Breast epithelium (tissue), 4 donors: Measurements from ENCODE around the gene RBM33. TPM values are rescaled to one million over a fixed set of nuclear protein-coding genes. Genes with fewer than 3 reads are reported as not detected.

Source experiments
- DNase-seq, 2 donors: peaks; one replicate each; pipeline ENCODE4 v3.0.0-alpha.2; 2019; ENCODE audit warnings: low spot score in 2 of 2
- H3K27ac ChIP-seq, 2 donors: fragments of 200-600 bp; sonication (generic) in 1 of 2; one replicate each; pipeline ENCODE4 v1.5.1; 2016 to 2019; ENCODE audit warnings: mild to moderate bottlenecking in 1 of 2
- H3K27me3 ChIP-seq, 2 donors: fragments of 200-600 bp; sonication (generic) in 1 of 2; one replicate each; pipeline versions ENCODE4 v1.5.1 to v1.6.0; 2017 to 2019; ENCODE audit warnings: control low read depth in 1 of 2, mild to moderate bottlenecking in 1 of 2
- H3K36me3 ChIP-seq: fragments of 200-600 bp; one replicate; pipeline ENCODE4 v1.5.1; 2019
- H3K4me1 ChIP-seq, 2 donors: fragments of 200-600 bp; sonication (generic); one replicate each; pipeline ENCODE4 v1.5.1; 2016 to 2019; ENCODE audit warnings: control low read depth in 1 of 2
- H3K4me3 ChIP-seq, 3 donors: fragments of 200-600 bp; sonication (generic); 1 replicate in 2 of 3; 2 replicates in 1 of 3; pipeline ENCODE4 v1.5.1; 2016 to 2019; ENCODE audit warnings: mild to moderate bottlenecking in 3 of 3, moderate library complexity in 2 of 3
- H3K9me3 ChIP-seq, 2 donors: fragments of 200-600 bp; sonication (generic) in 1 of 2; one replicate each; pipeline ENCODE4 v1.5.1; 2016 to 2019; ENCODE audit warnings: control low read depth in 1 of 2
- CTCF ChIP-seq, 3 donors: fragments of 450-650 bp; IDR thresholded peaks; one replicate each; pipeline ENCODE4 v1.5.1; 2016 to 2017; ENCODE audit warnings: antibody characterized with exemption in 3 of 3, mild to moderate bottlenecking in 3 of 3, moderate library complexity in 3 of 3
- POLR2A ChIP-seq: fragments of 450-650 bp; IDR thresholded peaks from one replicate; pipeline ENCODE4 v1.6.1; 2016; ENCODE audit warnings: antibody characterized with exemption, mild to moderate bottlenecking, moderate library complexity
- POLR2AphosphoS5 ChIP-seq, 3 donors: sonication (generic); formaldehyde crosslinking; IDR thresholded peaks; one replicate each; pipeline ENCODE4 v1.6.1; 2017; ENCODE audit warnings: antibody characterized with exemption in 3 of 3
- intact Hi-C: fragments of 100-400 bp; cut with DNase I; formaldehyde crosslinking; loops from one replicate; pipeline ENCODE4 v1.15.1; 2023; ENCODE audit warnings: low total_unique reads
- total RNA-seq, 3 donors: library from RNA; depleted of rRNA; stranded (reverse); fragments of >200 nt; gene quantifications; one replicate each; pipeline ENCODE4 v1.1.0, GENCODE V29; 2016

RBM33 gene
- total RNA-seq, 3 donors from 2014 or later = 34.9 to 58.8 (median 46.5) TPM

DNA sequence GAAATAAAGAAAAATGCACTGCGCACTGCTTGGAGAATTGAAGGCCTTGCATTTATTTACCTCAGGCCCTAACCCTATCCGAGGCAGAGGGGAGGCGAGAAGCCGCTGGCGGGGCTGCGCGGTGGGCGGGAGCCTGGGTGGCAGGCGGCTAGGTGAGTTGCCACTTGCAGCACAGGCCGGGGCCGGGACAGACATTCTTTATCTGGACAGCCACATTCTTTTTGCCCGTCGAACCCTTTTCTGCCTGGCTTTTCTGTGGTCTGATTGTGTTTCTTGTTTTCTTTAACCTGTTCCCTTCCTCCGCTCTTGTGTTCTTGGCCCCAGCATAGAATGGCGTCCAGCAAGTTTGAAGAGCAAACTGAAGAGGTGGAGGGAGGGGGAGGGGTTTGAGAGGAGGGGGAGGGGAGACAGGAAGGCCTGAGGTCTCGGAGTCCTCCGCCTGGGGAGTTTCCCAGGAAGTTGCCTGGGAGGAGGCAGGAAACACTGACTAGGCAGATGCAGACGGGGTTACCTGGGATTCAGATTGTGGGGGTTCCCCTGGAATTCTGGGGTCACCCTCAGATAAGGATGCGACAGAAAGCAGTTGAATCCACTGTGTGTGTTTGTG is 162.7 kb downstream of the RBM33 start:
- no peak for DNase-seq
- Histone ChIP-seq H3K4me3 (no peak overlapping the region), H3K9me3 (no peaks in the 10 kb centered on the region), H3K36me3 (no peaks in the 10 kb centered on the region), H3K4me1 (peaks cover 29 to 33% of the 10 kb centered on the region in 2 donors), H3K27me3 (peaks cover 0 to 99% of the 10 kb centered on the region in 2 donors), H3K27ac (no peak overlapping the region)
- TF ChIP-seq POLR2A (no peak), CTCF (IDR thresholded peaks at IDR 0.05) (no peak), POLR2AphosphoS5 (IDR thresholded peaks at IDR 0.05) (no peak)
- intact Hi-C loops = no loop called here

DNA sequence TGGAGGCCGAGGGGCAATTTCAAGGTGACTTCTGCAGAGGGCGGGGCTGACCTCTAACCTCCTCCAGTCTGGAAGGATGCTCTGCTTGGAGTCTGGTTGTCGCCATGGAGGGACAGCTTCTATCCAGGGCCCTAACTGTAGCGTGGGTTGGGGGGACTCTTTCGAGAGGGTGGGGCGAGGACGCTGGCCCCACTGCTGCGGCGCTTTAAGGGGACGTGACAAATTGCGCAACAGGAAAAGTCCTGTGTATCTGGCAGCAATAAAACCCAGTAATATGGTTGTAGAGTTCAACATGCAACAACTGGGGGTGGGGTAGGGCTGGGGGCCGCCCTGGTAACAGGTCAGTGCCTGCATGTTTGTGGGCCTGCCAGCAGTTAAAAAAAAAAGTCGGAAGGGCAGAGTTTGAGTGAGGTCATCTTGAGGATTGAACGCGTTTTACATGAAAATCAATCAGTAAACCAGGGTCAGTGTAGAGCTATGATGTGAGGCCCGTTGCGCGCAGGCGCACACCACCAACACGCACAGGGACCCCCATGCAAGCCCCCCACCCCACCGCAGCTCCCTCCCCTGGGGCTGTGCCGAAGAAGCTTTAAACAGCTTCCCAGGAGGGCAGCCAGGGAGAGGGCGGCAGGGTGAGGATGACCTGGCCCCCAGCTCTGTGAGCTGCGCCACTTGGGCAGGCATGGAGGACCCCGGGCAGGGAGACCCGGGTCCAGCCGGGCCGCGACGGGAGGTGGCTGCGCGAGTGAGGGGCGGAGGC is 163.5 kb downstream of the RBM33 start:
- TF ChIP-seq POLR2A (no peak), CTCF (IDR thresholded peaks at IDR 0.05) (no peak), POLR2AphosphoS5 (IDR thresholded peaks at IDR 0.05) (no peak)
- Histone ChIP-seq H3K9me3 (no peaks in the 10 kb centered on the region), H3K4me3 (peak overlapping the region in 2 of 3 donors; percentile 37 to 62), H3K27me3 (peaks cover 0 to 99% of the 10 kb centered on the region in 2 donors), H3K36me3 (no peaks in the 10 kb centered on the region), H3K4me1 (peaks cover 29 to 33% of the 10 kb centered on the region in 2 donors), H3K27ac (no peak overlapping the region)
- intact Hi-C loops = no loop called here
- DNase-seq = no peak

- H3K27ac ChIP-seq = no peak overlapping the region
- intact Hi-C loops = no loop called here
- H3K4me1 ChIP-seq = peaks cover 29 to 33% of the 10 kb centered on the region in 2 donors
- H3K4me3 ChIP-seq = peak overlapping the region in 2 of 3 donors; percentile 37 to 62
- H3K9me3 ChIP-seq = no peaks in the 10 kb centered on the region
- no peaks in the 10 kb centered on the region for H3K36me3 ChIP-seq
- no peak for DNase-seq
- H3K27me3 ChIP-seq = peaks cover 0 to 98% of the 10 kb centered on the region in 2 donors
- TF ChIP-seq POLR2AphosphoS5 (IDR thresholded peaks at IDR 0.05) (no peak), CTCF (IDR thresholded peaks at IDR 0.05) (no peak), POLR2A (no peak)
These were observed 164.3 kb downstream of the RBM33 start for GRCh38 chr7:155808549-155809331.

GRCh38 chr7:155809332-155809946 is 165.0 kb downstream of the RBM33 start:
- intact Hi-C loops = no loop called here

More at GRCh38 chr7:155809332-155809946, 165.0 kb downstream of the RBM33 start:
- H3K9me3 ChIP-seq = no peaks in the 10 kb centered on the region
- peak overlapping the region in 2 of 3 donors; percentile 37 to 62 for H3K4me3 ChIP-seq
- no peak for DNase-seq
- H3K4me1 ChIP-seq = peaks cover 26 to 29% of the 10 kb centered on the region in 2 donors
- peaks cover 0 to 99% of the 10 kb centered on the region in 2 donors for H3K27me3 ChIP-seq
- TF ChIP-seq POLR2A = no peak
- no peak for TF ChIP-seq POLR2AphosphoS5 (IDR thresholded peaks at IDR 0.05)
- TF ChIP-seq CTCF (IDR thresholded peaks at IDR 0.05) = no peak
- H3K27ac ChIP-seq = no peak overlapping the region
- H3K36me3 ChIP-seq = no peaks in the 10 kb centered on the region
